Common myeloid progenitor, CD34-positive (primary cell): ENCODE results near the gene ZBTB1.

Source experiments
- CTCF ChIA-PET: fragments of 350-600 bp; sonication (Branson Sonifier 250); formaldehyde crosslinking; loops from one replicate; lab custom pipeline; 2021; ENCODE audit warnings: antibody characterized with exemption; lab: Charles Lee
- POLR2A ChIA-PET: fragments of 350-600 bp; sonication (Branson Sonifier 250); formaldehyde crosslinking; loops from one replicate; lab custom pipeline; 2021; ENCODE audit warnings: antibody characterized with exemption; lab: Charles Lee
- DNase-seq, 3 donors: peaks; one replicate each; pipeline versions ENCODE4 v3.0.0 to v3.0.0-alpha.2; 2013
- H3K27ac ChIP-seq, 2 experiments: 1 replicate in 1 of 2; 2 replicates in 1 of 2; pipeline ENCODE4 v1.7.0; 2013; ENCODE audit warnings: inconsistent platforms in 2 of 2, low read length in 2 of 2, mild to moderate bottlenecking in 2 of 2, low read depth in 1 of 2, moderate library complexity in 1 of 2; ENCODE audit not compliant: severe bottlenecking in 2 of 2, insufficient read depth in 1 of 2, poor library complexity in 1 of 2
- H3K27me3 ChIP-seq, 5 experiments: replicated peaks in 2 of 5; 1 replicate in 3 of 5; 2 replicates in 2 of 5; pipeline versions ENCODE4 v1.6.1 to v1.7.0; 2013; ENCODE audit warnings: low read length in 4 of 5, mild to moderate bottlenecking in 2 of 5, moderate library complexity in 2 of 5, inconsistent platforms in 1 of 5; ENCODE audit not compliant: insufficient read depth in 5 of 5, control insufficient read depth in 4 of 5
- H3K36me3 ChIP-seq, 4 experiments: 1 replicate in 2 of 4; 2 replicates in 2 of 4; pipeline versions ENCODE4 v1.6.1 to v1.7.0; 2013; ENCODE audit warnings: low read length in 3 of 4, control low read depth in 1 of 4, mild to moderate bottlenecking in 1 of 4; ENCODE audit not compliant: control insufficient read depth in 4 of 4, insufficient read depth in 4 of 4
- H3K4me1 ChIP-seq, 4 experiments: 1 replicate in 3 of 4; 2 replicates in 1 of 4; pipeline versions ENCODE4 v1.6.1 to v1.7.1; 2013; ENCODE audit warnings: low read length in 3 of 4, mild to moderate bottlenecking in 3 of 4, control low read depth in 1 of 4, inconsistent platforms in 1 of 4, moderate library complexity in 1 of 4; ENCODE audit not compliant: control insufficient read depth in 4 of 4, insufficient read depth in 4 of 4; ENCODE audit errors: control extremely low read depth in 1 of 4
- H3K4me3 ChIP-seq, 7 experiments: 1 replicate in 4 of 7; 2 replicates in 3 of 7; pipeline versions ENCODE4 v1.5.1 to v1.7.0; 2013; ENCODE audit warnings: mild to moderate bottlenecking in 7 of 7, low read length in 6 of 7, moderate library complexity in 6 of 7, inconsistent platforms in 2 of 7, low read depth in 2 of 7, control low read depth in 1 of 7; ENCODE audit not compliant: insufficient read depth in 4 of 7, control insufficient read depth in 1 of 7; ENCODE audit errors: extremely low read depth in 1 of 7
- H3K9me3 ChIP-seq, 5 experiments: 1 replicate in 4 of 5; 2 replicates in 1 of 5; pipeline versions ENCODE4 v1.6.1 to v1.7.1; 2013; ENCODE audit warnings: low read length in 4 of 5, mild to moderate bottlenecking in 2 of 5, inconsistent platforms in 1 of 5, low read depth in 1 of 5, moderate library complexity in 1 of 5; ENCODE audit not compliant: control insufficient read depth in 4 of 5, insufficient read depth in 2 of 5; ENCODE audit errors: control extremely low read depth in 1 of 5
- WGBS: methylation state at CpG from one replicate; pipeline ENCODE4 v1.1.5; 2013; ENCODE audit not compliant: insufficient coverage; 5-methylcytosine and 5-hydroxymethylcytosine counted together

Gene ZBTB1

GRCh38 chr14:64572386-64573104 is 68.0 kb downstream of the ZBTB1 start:
- H3K9me3 ChIP-seq, result no peaks in the 10 kb centered on the region
- H3K27ac ChIP-seq, result no peak overlapping the region
- no peak overlapping the region for H3K4me3 ChIP-seq
- CTCF ChIA-PET, result interaction anchor here (1.3 to 1.4 kb wide), 2 partner anchors 9 to 12 kb away, joined by 3 read pairs; no protein-coding TSS in a partner anchor
- no peaks in the 10 kb centered on the region for H3K27me3 ChIP-seq
- no peak for DNase-seq
- H3K36me3 ChIP-seq, result no peaks in the 10 kb centered on the region
- no peaks in the 10 kb centered on the region for H3K4me1 ChIP-seq
- POLR2A ChIA-PET, result no interaction called here

- H3K4me3 ChIP-seq, result no peak overlapping the region
- no peak overlapping the region for H3K27ac ChIP-seq
- no peaks in the 10 kb centered on the region for H3K27me3 ChIP-seq
- no peaks in the 10 kb centered on the region for H3K9me3 ChIP-seq
- no peaks in the 10 kb centered on the region for H3K4me1 ChIP-seq
- 100% methylated on average over 1 of the region's 3 CpGs for WGBS
- no peaks in the 10 kb centered on the region for H3K36me3 ChIP-seq
- CTCF ChIA-PET, result interaction anchor here (1.3 to 1.4 kb wide), 2 partner anchors 10 to 13 kb away, joined by 3 read pairs; no protein-coding TSS in a partner anchor
- DNase-seq, result no peak
- POLR2A ChIA-PET, result no interaction called here
These were observed 68.5 kb downstream of the ZBTB1 start for GRCh38 chr14:64573109-64573508.
